ENCODE results near the gene CFDP1.
"Not testable (repeated sequence)": the region's sequence is repeated elsewhere in the genome, so short reads cannot be mapped to it uniquely, and the experiment has no call there.

Gene CFDP1

DNA sequence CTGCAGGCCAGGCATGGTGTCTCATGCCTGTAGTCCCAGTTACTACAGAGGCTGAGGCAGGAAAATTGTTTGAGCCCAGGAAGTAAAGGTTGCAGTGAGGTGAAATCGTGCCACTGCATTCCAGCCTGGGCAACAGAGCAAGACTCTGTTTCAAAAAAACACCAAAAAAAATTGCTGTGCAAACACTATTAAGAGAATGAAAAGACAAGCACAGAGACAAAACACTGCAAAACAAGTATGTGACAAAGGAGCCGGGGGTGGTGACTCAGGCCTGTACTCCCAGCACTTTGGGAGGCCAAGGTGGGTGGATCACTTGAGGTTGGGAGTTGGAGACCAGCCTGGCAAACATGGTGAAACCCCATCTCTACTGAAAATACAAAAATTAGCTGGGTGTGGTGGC, 6.8 kb downstream of the CFDP1 start:
- H3K27me3 ChIP-seq (replicated peaks in 2 of 5; ENCODE audit: control insufficient read depth in 4 of 5, insufficient read depth in 5 of 5, low read length in 4 of 5); H3K9me3 ChIP-seq (ENCODE audit: control extremely low read depth in 1 of 5, control insufficient read depth in 4 of 5, insufficient read depth in 2 of 5, low read depth in 1 of 5, low read length in 4 of 5); H3K27ac ChIP-seq (ENCODE audit: insufficient read depth in 1 of 2, low read depth in 1 of 2, low read length in 2 of 2, poor library complexity in 1 of 2, severe bottlenecking in 2 of 2); H3K4me3 ChIP-seq (ENCODE audit: control insufficient read depth in 1 of 7, extremely low read depth in 1 of 7, insufficient read depth in 4 of 7, low read depth in 2 of 7, low read length in 6 of 7); H3K36me3 ChIP-seq (ENCODE audit: control insufficient read depth in 4 of 4, insufficient read depth in 4 of 4, low read length in 3 of 4); DNase-seq; H3K4me1 ChIP-seq (ENCODE audit: control extremely low read depth in 1 of 4, control insufficient read depth in 4 of 4, insufficient read depth in 4 of 4, low read length in 3 of 4); POLR2A ChIA-PET: not testable (repeated sequence)
- CTCF ChIA-PET = interaction anchor here (1.3 kb wide), 1 partner anchor 9 kb away, joined by 3 read pairs; no protein-coding TSS in a partner anchor
- 100% methylated on average over 1 of the region's 2 CpGs for WGBS (ENCODE audit: insufficient coverage)

DNA sequence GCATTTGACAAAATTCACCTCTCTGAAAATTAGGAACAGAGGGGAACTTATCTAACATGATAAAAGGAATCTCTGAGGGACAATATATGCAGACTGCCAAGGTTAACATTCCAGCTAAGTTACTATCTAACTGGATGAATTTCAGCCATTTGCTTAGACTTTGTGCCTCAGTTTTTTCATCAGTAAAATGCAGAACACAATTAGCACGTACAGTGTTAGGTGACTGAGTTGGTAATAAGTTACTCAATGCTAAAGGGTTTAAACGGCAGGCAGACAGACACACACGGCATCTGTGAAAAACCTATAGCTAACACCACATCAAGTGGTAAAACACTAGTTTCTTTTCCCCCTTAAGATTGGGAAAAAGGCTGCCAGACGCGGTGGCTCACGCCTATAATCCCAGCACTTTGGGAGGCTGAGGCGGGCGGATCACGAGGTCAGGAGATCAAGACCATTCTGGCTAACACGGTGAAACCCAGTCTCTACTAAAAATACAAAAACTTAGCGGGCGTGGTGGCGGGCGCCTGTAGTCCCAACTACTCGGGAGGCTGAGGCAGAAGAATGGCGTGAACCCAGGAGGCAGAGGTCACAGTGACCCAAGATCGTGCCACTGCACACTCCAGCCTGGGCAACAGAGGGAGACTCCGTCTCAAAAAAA, 9.1 kb downstream of the CFDP1 start:
- H3K27ac ChIP-seq (ENCODE audit: insufficient read depth in 1 of 2, low read depth in 1 of 2, low read length in 2 of 2, poor library complexity in 1 of 2, severe bottlenecking in 2 of 2); H3K4me3 ChIP-seq (ENCODE audit: control insufficient read depth in 1 of 7, extremely low read depth in 1 of 7, insufficient read depth in 4 of 7, low read depth in 2 of 7, low read length in 6 of 7); H3K27me3 ChIP-seq (replicated peaks in 2 of 5; ENCODE audit: control insufficient read depth in 4 of 5, insufficient read depth in 5 of 5, low read length in 4 of 5); H3K9me3 ChIP-seq (ENCODE audit: control extremely low read depth in 1 of 5, control insufficient read depth in 4 of 5, insufficient read depth in 2 of 5, low read depth in 1 of 5, low read length in 4 of 5); H3K36me3 ChIP-seq (ENCODE audit: control insufficient read depth in 4 of 4, insufficient read depth in 4 of 4, low read length in 3 of 4); POLR2A ChIA-PET; DNase-seq: not testable (repeated sequence)
- peaks cover 7 to 16% (median 10%) of the 10 kb centered on the region in 4 experiments for H3K4me1 ChIP-seq (ENCODE audit: control extremely low read depth in 1 of 4, control insufficient read depth in 4 of 4, insufficient read depth in 4 of 4, low read length in 3 of 4)
- CTCF ChIA-PET = interaction anchor here (2.0 kb wide), 1 partner anchor 9 kb away, joined by 6 read pairs; the partner anchor contains the start of gene CFDP1
- WGBS (ENCODE audit: insufficient coverage) = 97% methylated on average over 9 of the region's 18 CpGs

DNA sequence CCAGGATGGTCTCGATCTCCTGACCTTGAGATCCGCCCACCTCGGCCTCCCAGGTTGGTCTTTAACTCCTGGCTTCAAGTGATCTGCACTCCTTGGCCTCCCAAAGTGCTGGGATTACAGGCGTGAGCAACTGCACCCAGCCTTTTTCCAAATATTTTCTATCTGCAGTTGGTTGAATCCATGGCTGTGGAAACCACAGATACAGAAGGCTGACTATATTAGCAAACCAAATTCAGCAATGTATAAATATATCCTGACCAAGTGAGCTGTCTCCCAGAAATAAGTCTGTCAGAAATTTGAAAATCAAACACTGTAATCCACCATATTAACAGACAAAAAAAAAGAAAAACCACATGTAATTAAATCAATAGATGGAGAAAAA, 9.6 kb downstream of the CFDP1 start:
- Histone ChIP-seq H3K27me3 (replicated peaks in 2 of 5; ENCODE audit: control insufficient read depth in 4 of 5, insufficient read depth in 5 of 5, low read length in 4 of 5) (no peaks in the 10 kb centered on the region), H3K4me3 (ENCODE audit: control insufficient read depth in 1 of 7, extremely low read depth in 1 of 7, insufficient read depth in 4 of 7, low read depth in 2 of 7, low read length in 6 of 7) (no peak overlapping the region), H3K9me3 (ENCODE audit: control extremely low read depth in 1 of 5, control insufficient read depth in 4 of 5, insufficient read depth in 2 of 5, low read depth in 1 of 5, low read length in 4 of 5) (no peaks in the 10 kb centered on the region), H3K27ac (ENCODE audit: insufficient read depth in 1 of 2, low read depth in 1 of 2, low read length in 2 of 2, poor library complexity in 1 of 2, severe bottlenecking in 2 of 2) (no peak overlapping the region), H3K36me3 (ENCODE audit: control insufficient read depth in 4 of 4, insufficient read depth in 4 of 4, low read length in 3 of 4) (peaks cover 0 to 2% (median 0%) of the 10 kb centered on the region in 4 experiments), H3K4me1 (ENCODE audit: control extremely low read depth in 1 of 4, control insufficient read depth in 4 of 4, insufficient read depth in 4 of 4, low read length in 3 of 4) (peaks cover 7 to 16% (median 10%) of the 10 kb centered on the region in 4 experiments)
- 97% methylated on average over 3 of the region's 4 CpGs for WGBS (ENCODE audit: insufficient coverage)
- ChIA-PET CTCF (interaction anchor here (2.0 kb wide), 1 partner anchor 10 kb away, joined by 6 read pairs; the partner anchor contains the start of gene CFDP1), POLR2A (no interaction called here)
- no peak for DNase-seq

DNA sequence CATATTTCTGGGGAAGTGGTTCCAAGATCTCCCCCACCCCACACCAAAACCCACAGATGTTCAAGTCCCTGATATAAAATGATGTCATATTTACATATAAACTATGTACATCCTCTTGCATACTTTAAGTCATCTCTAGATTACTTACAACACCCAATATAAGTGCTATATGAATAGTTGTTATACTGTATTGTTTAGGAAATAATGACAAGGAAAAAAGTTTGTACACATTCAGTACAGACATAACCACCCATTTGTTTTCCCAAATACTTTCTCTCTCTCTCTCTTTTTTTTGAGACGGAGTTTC, 11.5 kb downstream of the CFDP1 start:
- Histone ChIP-seq H3K27me3 (replicated peaks in 2 of 5; ENCODE audit: control insufficient read depth in 4 of 5, insufficient read depth in 5 of 5, low read length in 4 of 5) (no peaks in the 10 kb centered on the region), H3K36me3 (ENCODE audit: control insufficient read depth in 4 of 4, insufficient read depth in 4 of 4, low read length in 3 of 4) (peaks cover 0 to 2% (median 0%) of the 10 kb centered on the region in 4 experiments), H3K4me1 (ENCODE audit: control extremely low read depth in 1 of 4, control insufficient read depth in 4 of 4, insufficient read depth in 4 of 4, low read length in 3 of 4) (peaks cover 7 to 16% (median 10%) of the 10 kb centered on the region in 4 experiments), H3K4me3 (ENCODE audit: control insufficient read depth in 1 of 7, extremely low read depth in 1 of 7, insufficient read depth in 4 of 7, low read depth in 2 of 7, low read length in 6 of 7) (peak overlapping the region in 1 of 7 experiments; percentile 13), H3K9me3 (ENCODE audit: control extremely low read depth in 1 of 5, control insufficient read depth in 4 of 5, insufficient read depth in 2 of 5, low read depth in 1 of 5, low read length in 4 of 5) (no peaks in the 10 kb centered on the region), H3K27ac (ENCODE audit: insufficient read depth in 1 of 2, low read depth in 1 of 2, low read length in 2 of 2, poor library complexity in 1 of 2, severe bottlenecking in 2 of 2) (peak overlapping the region in 1 of 2 experiments; percentile 10)
- ChIA-PET POLR2A (no interaction called here), CTCF (interaction anchor here (1.6 kb wide), 1 partner anchor 222 kb away, joined by 5 read pairs; no protein-coding TSS in a partner anchor)
- peak in 2 of 3 donors; percentile 31 to 42 for DNase-seq
- 83% methylated on average over 1 of the region's 1 CpG for WGBS (ENCODE audit: insufficient coverage)

DNA sequence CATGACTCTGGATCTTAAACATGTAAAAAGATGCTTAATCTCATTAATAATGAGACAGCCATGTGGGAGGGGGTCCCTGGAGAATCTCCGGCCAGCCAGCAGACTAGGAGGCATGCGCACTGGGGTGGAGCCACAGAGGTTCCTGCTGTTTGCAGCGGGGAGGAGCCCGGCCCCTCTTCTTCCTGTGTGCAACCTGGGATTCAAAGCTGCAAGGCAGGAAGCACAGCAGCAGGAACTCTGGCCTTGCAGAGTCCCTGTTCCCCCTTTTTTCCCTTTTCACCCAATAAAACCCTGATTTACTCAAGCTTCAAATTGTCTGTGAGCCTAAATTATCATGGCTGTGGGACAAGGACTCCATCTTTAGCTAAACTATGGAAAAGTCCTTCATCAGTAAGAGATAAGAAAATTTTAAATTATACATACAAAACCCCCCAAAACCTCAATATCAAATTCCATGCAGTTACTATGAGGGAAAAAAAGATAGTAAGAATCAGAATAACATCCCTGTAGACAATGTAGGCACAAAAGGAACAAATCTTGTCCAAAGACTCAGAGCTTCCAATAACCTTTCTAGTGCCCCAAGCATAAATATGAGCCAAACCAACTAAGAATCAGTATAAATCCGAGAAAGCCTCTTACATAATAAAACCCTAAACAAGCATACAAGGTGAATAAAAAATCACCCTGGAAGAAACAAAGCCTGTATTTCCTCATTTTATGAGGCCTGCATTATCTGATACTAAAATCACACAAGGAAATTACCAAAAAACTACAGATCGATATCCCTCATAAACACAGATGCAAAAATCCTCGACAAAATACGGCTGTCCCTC, 12.1 kb downstream of the CFDP1 start:
- H3K27me3 ChIP-seq (replicated peaks in 2 of 5; ENCODE audit: control insufficient read depth in 4 of 5, insufficient read depth in 5 of 5, low read length in 4 of 5) = no peaks in the 10 kb centered on the region
- POLR2A ChIA-PET = no interaction called here
- WGBS (ENCODE audit: insufficient coverage) = 2% methylated on average over 6 of the region's 8 CpGs
- CTCF ChIA-PET = interaction anchor here (1.6 kb wide), 1 partner anchor 221 kb away, joined by 5 read pairs; no protein-coding TSS in a partner anchor
- peaks cover 7 to 16% (median 10%) of the 10 kb centered on the region in 4 experiments for H3K4me1 ChIP-seq (ENCODE audit: control extremely low read depth in 1 of 4, control insufficient read depth in 4 of 4, insufficient read depth in 4 of 4, low read length in 3 of 4)
- peak overlapping the region in 6 of 7 experiments; percentile 13 to 63 (median 38) for H3K4me3 ChIP-seq (ENCODE audit: control insufficient read depth in 1 of 7, extremely low read depth in 1 of 7, insufficient read depth in 4 of 7, low read depth in 2 of 7, low read length in 6 of 7)
- H3K36me3 ChIP-seq (ENCODE audit: control insufficient read depth in 4 of 4, insufficient read depth in 4 of 4, low read length in 3 of 4) = peaks cover 0 to 2% (median 0%) of the 10 kb centered on the region in 4 experiments
- H3K9me3 ChIP-seq (ENCODE audit: control extremely low read depth in 1 of 5, control insufficient read depth in 4 of 5, insufficient read depth in 2 of 5, low read depth in 1 of 5, low read length in 4 of 5) = no peaks in the 10 kb centered on the region
- peak in 1 of 3 donors; percentile 16 for DNase-seq
- peak overlapping the region; percentile 10 to 54 for H3K27ac ChIP-seq (ENCODE audit: insufficient read depth in 1 of 2, low read depth in 1 of 2, low read length in 2 of 2, poor library complexity in 1 of 2, severe bottlenecking in 2 of 2)

DNA sequence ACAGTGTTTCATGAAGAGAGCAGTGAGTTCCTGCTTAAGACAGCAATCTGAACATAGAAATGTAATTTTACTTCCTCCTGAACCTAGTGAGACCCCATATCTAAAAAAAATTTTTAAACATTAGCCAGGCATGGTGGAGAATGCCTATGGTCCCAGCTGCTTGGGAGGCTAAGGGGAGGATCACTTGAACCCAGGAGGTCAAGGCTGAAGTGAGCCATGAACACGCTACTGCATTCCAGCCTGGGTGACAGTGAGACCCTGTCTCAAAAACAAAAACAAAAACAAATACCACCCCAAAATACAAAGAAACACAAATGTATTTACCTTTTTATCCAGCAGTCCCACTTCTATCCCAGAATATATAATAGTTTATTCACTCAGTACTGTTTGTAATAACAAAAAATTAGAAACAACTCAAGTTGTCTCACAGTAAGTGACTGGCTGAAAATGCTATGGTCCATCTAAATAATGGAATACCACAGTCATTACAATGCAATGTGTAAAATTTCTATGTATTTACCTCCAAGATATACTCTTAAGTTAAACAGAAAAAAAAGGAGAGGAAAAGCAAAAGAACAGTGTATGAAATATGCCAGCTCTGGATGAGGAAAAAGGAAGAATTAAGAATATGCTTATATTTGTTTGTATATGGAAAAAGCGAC, 16.3 kb downstream of the CFDP1 start:
- ChIA-PET POLR2A (no interaction called here), CTCF (interaction anchor here (0.6 to 1.9 kb wide), 3 partner anchors 10 to 17 kb away, joined by 3 to 5 read pairs (median 3); no protein-coding TSS in a partner anchor)
- Histone ChIP-seq H3K27me3 (replicated peaks in 2 of 5; ENCODE audit: control insufficient read depth in 4 of 5, insufficient read depth in 5 of 5, low read length in 4 of 5) (no peaks in the 10 kb centered on the region), H3K27ac (ENCODE audit: insufficient read depth in 1 of 2, low read depth in 1 of 2, low read length in 2 of 2, poor library complexity in 1 of 2, severe bottlenecking in 2 of 2) (no peak overlapping the region), H3K9me3 (ENCODE audit: control extremely low read depth in 1 of 5, control insufficient read depth in 4 of 5, insufficient read depth in 2 of 5, low read depth in 1 of 5, low read length in 4 of 5) (no peaks in the 10 kb centered on the region), H3K4me1 (ENCODE audit: control extremely low read depth in 1 of 4, control insufficient read depth in 4 of 4, insufficient read depth in 4 of 4, low read length in 3 of 4) (peaks cover 7 to 16% (median 10%) of the 10 kb centered on the region in 4 experiments), H3K4me3 (ENCODE audit: control insufficient read depth in 1 of 7, extremely low read depth in 1 of 7, insufficient read depth in 4 of 7, low read depth in 2 of 7, low read length in 6 of 7) (no peak overlapping the region), H3K36me3 (ENCODE audit: control insufficient read depth in 4 of 4, insufficient read depth in 4 of 4, low read length in 3 of 4) (peaks cover 3 to 7% (median 6%) of the 10 kb centered on the region in 4 experiments)
- DNase-seq = no peak
- WGBS (ENCODE audit: insufficient coverage) = 14% methylated on average over 1 of the region's 2 CpGs

Measured in common myeloid progenitor, CD34-positive (primary cell).